Measurements from ENCODE around the gene VWF.

The VWF gene

DNA sequence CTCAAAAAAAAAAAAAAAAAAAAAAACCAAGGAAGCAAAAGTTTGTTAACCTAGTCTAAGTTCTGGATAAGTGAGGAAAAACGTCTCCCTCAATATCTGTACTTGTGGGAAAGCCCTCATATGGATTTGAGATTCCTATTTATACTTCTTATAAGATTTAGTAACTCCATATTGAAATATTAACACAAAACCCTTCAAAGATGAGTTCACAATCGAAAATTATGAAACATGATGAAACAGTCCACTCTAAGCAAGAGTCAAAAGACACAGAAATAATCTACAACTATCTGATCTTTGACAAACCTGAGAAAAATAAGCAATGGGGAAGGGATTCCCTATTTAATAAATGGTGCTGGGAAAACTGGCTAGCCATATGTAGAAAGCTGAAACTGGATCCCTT lies 25.2 kb downstream of the VWF start:
- no peaks in the 10 kb centered on the region for H3K9me3 ChIP-seq (ENCODE audit: control insufficient read depth, insufficient read depth, low read length)
- no peak overlapping the region for H3K9ac ChIP-seq (ENCODE audit: low read depth, low read length)
- H3K36me3 ChIP-seq (ENCODE audit: control insufficient read depth, insufficient read depth, low read length): no peaks in the 10 kb centered on the region
- no peaks in the 10 kb centered on the region for H3K4me1 ChIP-seq (ENCODE audit: control insufficient read depth, insufficient read depth, low read length)
- no peak overlapping the region for H3K27ac ChIP-seq (ENCODE audit: low read depth, low read length)
- no peaks in the 10 kb centered on the region for H3K27me3 ChIP-seq (ENCODE audit: control insufficient read depth, insufficient read depth, low read length)
- H3K4me3 ChIP-seq (ENCODE audit: low read depth, low read length): no peak overlapping the region

DNA sequence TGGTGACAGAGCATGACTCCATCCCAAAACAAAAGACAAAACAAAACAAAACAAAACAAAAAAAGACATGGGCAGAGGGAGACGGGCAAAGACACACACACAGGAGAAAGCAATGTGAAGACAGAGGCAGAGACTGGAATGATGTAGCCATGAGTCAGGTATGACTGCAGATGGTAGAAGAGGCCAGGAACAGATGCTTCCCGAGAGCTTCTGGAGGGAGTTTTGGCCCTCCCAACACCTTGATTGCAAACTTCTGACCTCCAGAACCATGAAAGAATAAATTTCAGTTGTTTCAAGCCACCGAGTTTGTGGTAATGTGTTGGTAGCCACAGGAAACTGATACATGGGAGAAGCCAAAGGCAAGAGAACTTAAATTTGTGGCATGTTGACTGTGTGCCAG lies 27.1 kb downstream of the VWF start:
- H3K4me1 ChIP-seq (ENCODE audit: control insufficient read depth, insufficient read depth, low read length): no peaks in the 10 kb centered on the region
- H3K36me3 ChIP-seq (ENCODE audit: control insufficient read depth, insufficient read depth, low read length): no peaks in the 10 kb centered on the region
- H3K9ac ChIP-seq (ENCODE audit: low read depth, low read length): no peak overlapping the region
- no peak overlapping the region for H3K4me3 ChIP-seq (ENCODE audit: low read depth, low read length)
- no peaks in the 10 kb centered on the region for H3K27me3 ChIP-seq (ENCODE audit: control insufficient read depth, insufficient read depth, low read length)
- H3K9me3 ChIP-seq (ENCODE audit: control insufficient read depth, insufficient read depth, low read length): no peaks in the 10 kb centered on the region
- no peak overlapping the region for H3K27ac ChIP-seq (ENCODE audit: low read depth, low read length)

DNA sequence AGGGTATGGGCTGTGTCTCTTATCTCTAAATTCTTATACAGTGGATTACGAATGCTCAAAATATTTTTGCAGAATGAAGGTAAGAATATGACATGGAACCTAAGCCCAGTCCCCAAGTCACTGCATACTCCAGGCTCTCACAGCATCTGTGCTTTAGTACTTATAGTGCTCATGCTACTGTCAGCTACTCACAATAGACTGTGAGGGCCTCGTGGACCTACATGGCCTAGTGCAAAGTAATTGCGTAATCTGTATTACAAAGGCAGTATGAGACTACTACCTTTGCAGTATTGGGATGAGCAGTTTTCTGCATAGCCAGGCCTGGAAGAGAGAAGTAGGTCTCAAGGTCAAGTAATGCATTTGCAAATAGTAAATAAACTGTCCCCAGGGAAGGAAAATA lies 27.9 kb downstream of the VWF start:
- no peak overlapping the region for H3K27ac ChIP-seq (ENCODE audit: low read depth, low read length)
- no peak overlapping the region for H3K4me3 ChIP-seq (ENCODE audit: low read depth, low read length)
- H3K9me3 ChIP-seq (ENCODE audit: control insufficient read depth, insufficient read depth, low read length): no peaks in the 10 kb centered on the region
- H3K9ac ChIP-seq (ENCODE audit: low read depth, low read length): no peak overlapping the region
- H3K4me1 ChIP-seq (ENCODE audit: control insufficient read depth, insufficient read depth, low read length): no peaks in the 10 kb centered on the region
- no peaks in the 10 kb centered on the region for H3K36me3 ChIP-seq (ENCODE audit: control insufficient read depth, insufficient read depth, low read length)
- no peaks in the 10 kb centered on the region for H3K27me3 ChIP-seq (ENCODE audit: control insufficient read depth, insufficient read depth, low read length)

DNA sequence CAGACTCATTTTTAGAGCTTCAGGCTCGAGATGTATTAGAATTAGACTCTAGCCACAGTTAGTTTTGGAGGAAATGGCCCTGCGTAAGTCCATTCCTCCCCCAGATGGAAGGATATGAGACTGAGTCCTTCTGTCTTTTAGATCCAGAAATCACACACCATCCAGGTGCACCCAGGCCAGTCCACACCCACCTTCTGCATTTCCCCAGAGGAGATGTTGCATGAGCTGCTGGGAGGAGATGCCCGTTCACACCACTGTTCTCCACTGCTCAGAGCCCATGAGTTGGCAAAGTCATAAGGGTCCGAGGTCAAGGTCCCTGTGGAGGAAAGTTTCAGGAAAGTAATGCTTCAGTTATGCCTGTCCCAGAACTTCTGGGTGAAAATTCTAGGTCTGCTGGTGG lies 29.2 kb downstream of the VWF start:
- Histone ChIP-seq H3K36me3 (ENCODE audit: control insufficient read depth, insufficient read depth, low read length) (no peaks in the 10 kb centered on the region), H3K27me3 (ENCODE audit: control insufficient read depth, insufficient read depth, low read length) (no peaks in the 10 kb centered on the region), H3K4me1 (ENCODE audit: control insufficient read depth, insufficient read depth, low read length) (no peaks in the 10 kb centered on the region), H3K9ac (ENCODE audit: low read depth, low read length) (no peak overlapping the region), H3K4me3 (ENCODE audit: low read depth, low read length) (no peak overlapping the region), H3K9me3 (ENCODE audit: control insufficient read depth, insufficient read depth, low read length) (no peaks in the 10 kb centered on the region), H3K27ac (ENCODE audit: low read depth, low read length) (no peak overlapping the region)

DNA sequence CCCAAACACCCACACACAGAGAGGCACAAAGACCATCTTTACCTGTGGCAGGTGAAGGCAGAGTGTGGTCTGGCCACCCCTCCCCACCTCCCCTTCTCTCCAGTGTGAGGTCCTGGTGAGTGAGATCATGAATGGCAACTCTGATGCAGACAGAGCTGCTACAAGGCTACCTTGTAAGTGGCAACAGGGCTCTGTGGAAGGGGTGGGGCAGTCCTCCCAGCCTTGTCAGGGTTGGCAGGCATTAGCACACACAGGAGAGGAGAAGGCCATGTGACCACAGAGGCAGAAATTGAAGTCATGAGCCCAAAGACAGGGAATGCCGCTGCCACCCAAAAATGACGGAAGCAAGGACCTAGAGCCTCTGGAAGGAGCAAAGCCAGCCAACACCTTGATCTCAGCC lies 30.7 kb downstream of the VWF start:
- H3K9me3 ChIP-seq (ENCODE audit: control insufficient read depth, insufficient read depth, low read length): no peaks in the 10 kb centered on the region
- no peaks in the 10 kb centered on the region for H3K36me3 ChIP-seq (ENCODE audit: control insufficient read depth, insufficient read depth, low read length)
- H3K9ac ChIP-seq (ENCODE audit: low read depth, low read length): no peak overlapping the region
- no peaks in the 10 kb centered on the region for H3K27me3 ChIP-seq (ENCODE audit: control insufficient read depth, insufficient read depth, low read length)
- peaks cover 8% of the 10 kb centered on the region for H3K4me1 ChIP-seq (ENCODE audit: control insufficient read depth, insufficient read depth, low read length)
- no peak overlapping the region for H3K4me3 ChIP-seq (ENCODE audit: low read depth, low read length)
- H3K27ac ChIP-seq (ENCODE audit: low read depth, low read length): no peak overlapping the region

DNA sequence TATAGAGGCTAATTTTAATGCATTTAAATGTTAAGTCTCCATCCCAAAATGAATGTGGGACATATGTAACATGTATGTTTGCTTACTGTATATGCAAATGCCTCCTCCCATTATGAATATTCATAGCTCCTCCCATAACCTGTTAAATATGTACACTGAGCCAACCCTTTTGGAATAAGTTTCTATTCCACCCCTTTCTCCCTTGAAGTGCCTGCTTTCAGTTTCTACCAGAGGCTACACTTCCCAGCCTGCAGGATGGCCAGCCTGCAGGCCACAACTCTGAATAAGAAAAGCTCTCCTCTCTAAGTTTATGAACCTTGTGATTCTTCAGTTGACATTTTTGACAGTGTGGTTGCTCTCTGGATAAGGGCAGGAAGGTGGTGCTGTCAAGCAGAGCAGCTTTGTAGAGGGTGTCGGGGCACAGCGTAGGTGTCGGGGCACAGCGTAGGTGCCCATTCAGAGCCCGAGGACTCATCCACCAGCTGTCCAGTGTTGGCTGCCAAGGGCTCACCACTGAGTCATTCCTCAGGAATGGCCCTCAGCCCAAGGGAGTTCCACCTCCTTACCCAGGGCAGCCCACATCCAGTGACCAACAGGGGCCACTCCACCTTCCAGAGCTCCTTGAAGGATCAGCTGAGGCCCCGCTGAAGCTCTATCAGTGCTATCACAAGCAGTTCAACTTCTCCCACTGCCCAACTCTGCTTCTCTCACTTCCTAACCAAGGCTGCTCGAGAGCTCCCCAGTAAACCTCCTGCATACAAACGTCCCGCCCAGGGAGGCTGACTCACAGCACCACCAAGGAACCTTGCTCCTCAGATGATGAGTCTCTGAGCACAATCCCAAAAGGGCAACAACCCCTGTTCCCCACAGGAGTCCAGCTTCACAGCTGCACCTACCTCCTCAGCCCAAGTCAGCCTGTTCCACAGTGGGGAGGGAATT lies 31.4 kb downstream of the VWF start:
- no peak overlapping the region for H3K27ac ChIP-seq (ENCODE audit: low read depth, low read length)
- no peaks in the 10 kb centered on the region for H3K36me3 ChIP-seq (ENCODE audit: control insufficient read depth, insufficient read depth, low read length)
- no peak overlapping the region for H3K9ac ChIP-seq (ENCODE audit: low read depth, low read length)

DNA sequence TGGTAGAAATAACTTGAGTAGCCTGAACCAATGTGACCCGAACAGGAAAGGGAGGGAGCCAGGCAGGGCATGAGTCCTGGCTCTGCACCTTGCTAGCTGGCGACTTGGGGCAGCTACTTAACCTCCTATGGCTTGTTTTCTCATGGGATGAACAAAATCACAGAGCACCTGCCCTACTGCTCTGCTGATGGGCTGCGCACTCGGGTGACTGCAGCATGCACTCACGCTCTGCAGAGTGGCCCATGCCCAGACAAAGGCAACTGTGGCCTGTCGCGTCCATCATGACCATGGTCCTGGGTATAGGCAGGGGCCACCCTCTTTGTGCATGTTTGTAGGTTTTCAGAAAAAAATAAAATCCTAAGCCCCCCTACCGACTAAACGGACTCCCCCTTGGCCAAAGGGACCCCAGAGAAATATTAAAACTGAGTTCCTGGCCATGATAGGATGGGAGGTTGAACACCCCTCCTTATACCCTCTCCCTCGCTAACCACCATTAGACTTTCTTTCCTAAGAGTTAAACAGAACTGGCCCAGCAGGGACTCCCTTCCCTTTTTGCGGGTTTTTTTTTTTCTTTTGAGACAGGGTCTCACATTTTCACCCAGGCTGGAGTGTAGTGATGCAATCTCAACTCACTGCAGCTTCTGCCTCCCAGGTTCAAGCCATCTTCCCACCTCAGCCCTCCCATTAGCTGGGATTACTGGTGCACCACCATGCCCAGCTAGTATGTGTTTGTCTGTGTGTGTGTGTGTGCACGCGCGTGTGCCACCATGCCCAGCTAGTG lies 32.5 kb downstream of the VWF start:
- Histone ChIP-seq H3K4me3 (ENCODE audit: low read depth, low read length) (no peak overlapping the region), H3K9ac (ENCODE audit: low read depth, low read length) (no peak overlapping the region), H3K27me3 (ENCODE audit: control insufficient read depth, insufficient read depth, low read length) (no peaks in the 10 kb centered on the region), H3K4me1 (ENCODE audit: control insufficient read depth, insufficient read depth, low read length) (peaks cover 13% of the 10 kb centered on the region), H3K36me3 (ENCODE audit: control insufficient read depth, insufficient read depth, low read length) (no peaks in the 10 kb centered on the region), H3K27ac (ENCODE audit: low read depth, low read length) (no peak overlapping the region), H3K9me3 (ENCODE audit: control insufficient read depth, insufficient read depth, low read length) (no peaks in the 10 kb centered on the region)

More for the DNA sequence above, 31.4 kb downstream of the VWF start:
- no peak overlapping the region for H3K4me3 ChIP-seq (ENCODE audit: low read depth, low read length)
- H3K9me3 ChIP-seq (ENCODE audit: control insufficient read depth, insufficient read depth, low read length): no peaks in the 10 kb centered on the region
- H3K27me3 ChIP-seq (ENCODE audit: control insufficient read depth, insufficient read depth, low read length): no peaks in the 10 kb centered on the region
- H3K4me1 ChIP-seq (ENCODE audit: control insufficient read depth, insufficient read depth, low read length): peaks cover 12% of the 10 kb centered on the region

DNA sequence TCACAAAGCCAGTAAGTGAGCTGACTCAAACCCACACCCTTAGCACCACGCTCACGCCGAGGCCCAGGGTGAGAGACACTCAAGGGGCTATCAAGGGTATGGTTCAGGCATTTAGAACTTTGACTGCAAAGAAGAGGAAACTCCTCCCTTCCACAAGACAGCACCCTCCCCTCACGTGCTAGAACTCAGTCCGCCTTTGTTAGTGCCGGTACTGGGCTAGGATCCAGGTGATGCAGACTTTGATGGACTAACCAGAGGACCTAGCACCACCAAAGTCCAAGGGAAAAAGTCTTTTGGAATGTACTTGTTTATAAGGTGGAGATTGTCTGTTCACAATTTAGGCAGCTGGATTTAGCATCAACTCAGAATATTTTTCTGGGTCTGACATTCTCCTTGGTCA lies 33.7 kb downstream of the VWF start:
- peaks cover 17% of the 10 kb centered on the region for H3K4me1 ChIP-seq (ENCODE audit: control insufficient read depth, insufficient read depth, low read length)
- H3K4me3 ChIP-seq (ENCODE audit: low read depth, low read length): no peak overlapping the region
- H3K27ac ChIP-seq (ENCODE audit: low read depth, low read length): no peak overlapping the region

DNA sequence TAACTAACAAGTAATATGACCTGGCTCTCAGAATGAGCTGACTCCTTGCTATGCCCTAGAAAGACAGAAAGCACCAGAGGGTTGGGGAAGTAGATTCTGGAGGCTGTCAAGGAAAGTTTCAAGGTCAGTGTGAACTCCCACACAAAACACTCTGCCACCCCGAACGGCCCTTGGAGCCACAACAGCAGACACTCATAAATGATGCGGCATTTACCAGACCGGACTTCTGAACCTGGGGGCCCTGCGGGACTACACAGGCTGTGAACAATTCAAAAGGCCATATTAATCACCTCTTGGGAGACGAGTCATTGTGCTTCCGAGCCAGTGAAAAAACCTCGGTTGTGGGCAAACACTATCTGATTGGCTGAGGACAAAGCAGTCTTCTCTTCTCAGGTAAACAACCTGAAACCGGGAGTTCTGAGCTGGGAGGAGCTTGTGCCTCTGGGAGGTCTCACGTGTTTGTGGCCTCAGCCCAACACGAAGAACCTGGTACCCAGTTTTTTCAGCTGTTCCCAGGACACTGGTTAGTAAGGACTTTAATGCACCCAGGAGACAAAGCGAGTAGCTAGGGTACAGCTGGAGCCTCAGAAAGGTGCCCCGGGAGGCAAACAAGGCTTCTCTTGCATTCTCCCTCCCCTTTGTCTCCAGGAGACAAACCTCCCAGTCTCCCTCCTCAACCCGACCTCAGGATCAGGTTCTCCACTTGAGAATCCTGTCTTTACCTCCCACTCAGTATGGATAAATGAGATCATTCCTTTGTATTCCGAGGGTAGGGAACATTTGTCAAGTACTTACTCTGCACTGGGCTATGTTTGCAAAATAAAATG lies 35.3 kb downstream of the VWF start:
- H3K4me3 ChIP-seq (ENCODE audit: low read depth, low read length): no peak overlapping the region
- H3K36me3 ChIP-seq (ENCODE audit: control insufficient read depth, insufficient read depth, low read length): no peaks in the 10 kb centered on the region
- no peak overlapping the region for H3K9ac ChIP-seq (ENCODE audit: low read depth, low read length)
- H3K27ac ChIP-seq (ENCODE audit: low read depth, low read length): peak overlapping the region; percentile 32
- H3K4me1 ChIP-seq (ENCODE audit: control insufficient read depth, insufficient read depth, low read length): peaks cover 28% of the 10 kb centered on the region
- no peaks in the 10 kb centered on the region for H3K27me3 ChIP-seq (ENCODE audit: control insufficient read depth, insufficient read depth, low read length)
- no peaks in the 10 kb centered on the region for H3K9me3 ChIP-seq (ENCODE audit: control insufficient read depth, insufficient read depth, low read length)

More for the DNA sequence above, 33.7 kb downstream of the VWF start:
- no peaks in the 10 kb centered on the region for H3K27me3 ChIP-seq (ENCODE audit: control insufficient read depth, insufficient read depth, low read length)
- H3K9me3 ChIP-seq (ENCODE audit: control insufficient read depth, insufficient read depth, low read length): no peaks in the 10 kb centered on the region
- H3K36me3 ChIP-seq (ENCODE audit: control insufficient read depth, insufficient read depth, low read length): no peaks in the 10 kb centered on the region
- no peak overlapping the region for H3K9ac ChIP-seq (ENCODE audit: low read depth, low read length)

DNA sequence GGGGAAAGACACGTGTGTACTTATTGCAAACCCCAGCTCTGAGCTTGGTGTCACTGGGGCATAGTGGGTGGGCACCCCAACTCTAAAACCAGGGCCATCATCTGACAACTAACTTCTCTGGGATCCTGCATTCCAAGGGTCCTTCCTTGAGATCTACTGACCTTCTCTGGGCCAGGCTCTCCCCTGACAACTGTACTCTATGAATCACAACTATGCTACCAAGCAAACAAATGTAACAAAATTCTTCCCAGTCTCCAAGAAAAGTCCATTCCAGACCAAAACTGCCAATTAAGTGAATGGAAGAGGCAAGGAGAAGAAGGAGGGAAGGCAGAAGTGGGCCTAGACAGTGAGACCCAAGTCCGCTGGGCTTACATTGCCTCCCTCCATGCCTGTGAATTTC lies 38.2 kb downstream of the VWF start:
- H3K27me3 ChIP-seq (ENCODE audit: control insufficient read depth, insufficient read depth, low read length): no peaks in the 10 kb centered on the region
- H3K27ac ChIP-seq (ENCODE audit: low read depth, low read length): no peak overlapping the region
- no peak overlapping the region for H3K4me3 ChIP-seq (ENCODE audit: low read depth, low read length)
- no peaks in the 10 kb centered on the region for H3K36me3 ChIP-seq (ENCODE audit: control insufficient read depth, insufficient read depth, low read length)
- no peak overlapping the region for H3K9ac ChIP-seq (ENCODE audit: low read depth, low read length)
- H3K4me1 ChIP-seq (ENCODE audit: control insufficient read depth, insufficient read depth, low read length): peaks cover 35% of the 10 kb centered on the region
- H3K9me3 ChIP-seq (ENCODE audit: control insufficient read depth, insufficient read depth, low read length): no peaks in the 10 kb centered on the region
